Inflammatory macrophage (primary cell): ENCODE results near the gene TDRD10.
"Not testable (repeated sequence)": the region's sequence is repeated elsewhere in the genome, so short reads cannot be mapped to it uniquely, and the experiment has no call there.

Source experiments
- DNase-seq, 2 donors: peaks; one replicate each; pipeline ENCODE4 v3.0.0-alpha.2; 2020 to 2022

TDRD10 gene

GRCh38 chr1:154479764-154480421 is 22.1 kb upstream of the TDRD10 start:
- DNase-seq: peak; percentile 84 to 95

GRCh38 chr1:154481053-154481452 is 21.0 kb upstream of the TDRD10 start:
- DNase-seq: peak; percentile 36 to 73

GRCh38 chr1:154483941-154484803 is 17.8 kb upstream of the TDRD10 start:
- DNase-seq: no peak

- DNase-seq: peak; percentile 46 to 52
Measured at GRCh38 chr1:154485106-154485505, 16.9 kb upstream of the TDRD10 start.

- no peak for DNase-seq
Measured at GRCh38 chr1:154485910-154486496, 16.0 kb upstream of the TDRD10 start.

- not testable (repeated sequence) for DNase-seq
Measured at GRCh38 chr1:154486756-154487155, 15.3 kb upstream of the TDRD10 start.

GRCh38 chr1:154488922-154489321 is 13.1 kb upstream of the TDRD10 start:
- DNase-seq: no peak

- no peak for DNase-seq
Measured at GRCh38 chr1:154489695-154490274, 12.2 kb upstream of the TDRD10 start.

GRCh38 chr1:154490317-154490716 is 11.7 kb upstream of the TDRD10 start:
- peak; percentile 63 to 88 for DNase-seq

- DNase-seq: no peak
Measured at GRCh38 chr1:154492115-154492514, 9.9 kb upstream of the TDRD10 start.

- DNase-seq: peak; percentile 66 to 75
Measured at GRCh38 chr1:154493276-154493675, 8.7 kb upstream of the TDRD10 start.

- DNase-seq: no peak
Measured at GRCh38 chr1:154495496-154496273, 6.3 kb upstream of the TDRD10 start.

GRCh38 chr1:154496383-154496782 is 5.6 kb upstream of the TDRD10 start:
- no peak for DNase-seq

- no peak for DNase-seq
Measured at GRCh38 chr1:154497026-154497806, 4.8 kb upstream of the TDRD10 start.

GRCh38 chr1:154499446-154499845 is 2.6 kb upstream of the TDRD10 start:
- no peak for DNase-seq

GRCh38 chr1:154500533-154500932 is 1.5 kb upstream of the TDRD10 start:
- no peak for DNase-seq

GRCh38 chr1:154501423-154502065 is 475 bp upstream of the TDRD10 start:
- no peak for DNase-seq

GRCh38 chr1:154502744-154503115 is 711 bp downstream of the TDRD10 start:
- DNase-seq: no peak

- DNase-seq: no peak
Measured at GRCh38 chr1:154503898-154504297, 1.9 kb downstream of the TDRD10 start.

GRCh38 chr1:154512760-154513159 is 10.7 kb downstream of the TDRD10 start:
- no peak for DNase-seq

GRCh38 chr1:154514066-154514553 is 12.1 kb downstream of the TDRD10 start:
- DNase-seq: no peak
